Measurements from ENCODE around the gene DHRS3. TPM values are rescaled to one million over a fixed set of nuclear protein-coding genes. Genes with fewer than 3 reads are reported as not detected.

DHRS3 gene
- polyA plus RNA-seq, 1 of the 3 experiments (the other 2 are of a cell fraction): 44.8 TPM

DNA sequence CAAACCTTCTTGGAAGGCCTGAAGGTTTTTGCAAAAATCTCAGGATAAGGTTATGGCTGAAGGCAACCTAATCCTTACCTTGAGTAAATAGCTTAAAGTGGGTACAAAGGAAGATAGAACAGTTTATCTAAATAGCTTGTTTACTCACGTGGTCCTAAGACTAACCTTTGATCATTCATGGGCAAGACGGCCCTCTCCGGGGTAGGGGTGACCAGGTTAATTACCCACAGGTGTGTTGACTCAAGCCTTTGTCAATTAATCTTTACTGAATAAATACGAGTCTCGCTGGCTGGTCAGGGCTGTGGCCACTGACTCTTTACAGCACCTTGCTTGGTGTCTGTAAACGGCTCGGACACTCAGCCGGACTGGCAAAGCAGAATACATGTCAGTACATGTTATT lies 36.6 kb upstream of the DHRS3 start (continued):
- TF ChIP-seq, protein P1, sequence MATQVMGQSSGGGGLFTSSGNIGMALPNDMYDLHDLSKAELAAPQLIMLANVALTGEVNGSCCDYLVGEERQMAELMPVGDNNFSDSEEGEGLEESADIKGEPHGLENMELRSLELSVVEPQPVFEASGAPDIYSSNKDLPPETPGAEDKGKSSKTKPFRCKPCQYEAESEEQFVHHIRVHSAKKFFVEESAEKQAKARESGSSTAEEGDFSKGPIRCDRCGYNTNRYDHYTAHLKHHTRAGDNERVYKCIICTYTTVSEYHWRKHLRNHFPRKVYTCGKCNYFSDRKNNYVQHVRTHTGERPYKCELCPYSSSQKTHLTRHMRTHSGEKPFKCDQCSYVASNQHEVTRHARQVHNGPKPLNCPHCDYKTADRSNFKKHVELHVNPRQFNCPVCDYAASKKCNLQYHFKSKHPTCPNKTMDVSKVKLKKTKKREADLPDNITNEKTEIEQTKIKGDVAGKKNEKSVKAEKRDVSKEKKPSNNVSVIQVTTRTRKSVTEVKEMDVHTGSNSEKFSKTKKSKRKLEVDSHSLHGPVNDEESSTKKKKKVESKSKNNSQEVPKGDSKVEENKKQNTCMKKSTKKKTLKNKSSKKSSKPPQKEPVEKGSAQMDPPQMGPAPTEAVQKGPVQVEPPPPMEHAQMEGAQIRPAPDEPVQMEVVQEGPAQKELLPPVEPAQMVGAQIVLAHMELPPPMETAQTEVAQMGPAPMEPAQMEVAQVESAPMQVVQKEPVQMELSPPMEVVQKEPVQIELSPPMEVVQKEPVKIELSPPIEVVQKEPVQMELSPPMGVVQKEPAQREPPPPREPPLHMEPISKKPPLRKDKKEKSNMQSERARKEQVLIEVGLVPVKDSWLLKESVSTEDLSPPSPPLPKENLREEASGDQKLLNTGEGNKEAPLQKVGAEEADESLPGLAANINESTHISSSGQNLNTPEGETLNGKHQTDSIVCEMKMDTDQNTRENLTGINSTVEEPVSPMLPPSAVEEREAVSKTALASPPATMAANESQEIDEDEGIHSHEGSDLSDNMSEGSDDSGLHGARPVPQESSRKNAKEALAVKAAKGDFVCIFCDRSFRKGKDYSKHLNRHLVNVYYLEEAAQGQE (IDR thresholded peaks at IDR 0.05; ENCODE audit: low read depth, low read length): no peak

DNA sequence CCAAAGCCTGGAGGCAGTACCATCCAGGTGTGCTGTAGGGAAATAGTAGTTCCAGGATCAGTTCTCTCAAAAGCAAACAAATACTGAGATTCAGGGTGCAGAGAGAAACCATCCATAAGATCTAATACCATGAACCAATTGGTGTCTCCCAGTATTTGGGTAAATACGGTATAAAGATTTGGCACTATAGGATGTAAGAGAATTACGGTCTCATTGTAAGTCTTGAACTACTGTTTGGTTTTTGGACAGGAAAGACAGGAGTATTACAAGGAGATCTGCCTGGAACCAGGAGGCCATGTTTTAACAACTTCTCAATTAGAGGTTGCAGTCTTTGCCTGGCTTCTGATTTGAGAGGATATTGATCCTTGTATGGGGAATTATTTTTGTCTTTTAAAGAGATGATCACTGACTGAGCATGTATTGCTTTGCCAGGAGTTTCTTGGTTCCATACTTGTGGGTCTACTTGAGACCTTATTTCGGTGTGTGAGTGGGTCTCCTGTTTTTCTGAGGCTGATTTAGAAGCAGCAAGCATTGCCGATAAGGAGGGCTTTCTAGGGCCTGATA lies 36.1 kb upstream of the DHRS3 start:
- H3K9me3 ChIP-seq: no peaks in the 10 kb centered on the region
- peaks cover 0 to 5% of the 10 kb centered on the region in 2 experiments; a peak in 1 of 4 replicates for H3K4me1 ChIP-seq (ENCODE audit: control insufficient read depth in 1 of 2, insufficient read depth in 2 of 2, low read depth in 1 of 2, low read length in 1 of 2)
- no peak overlapping the region for H2AFZ ChIP-seq (ENCODE audit: low read depth)
- no peak for TF ChIP-seq TEAD4 (IDR thresholded peaks at IDR 0.05; ENCODE audit: borderline replicate concordance, insufficient read depth)
- no peak for TF ChIP-seq FOXJ3 (CRISPR knock-in tag; IDR thresholded peaks at IDR 0.05)
- TF ChIP-seq, protein P2, sequence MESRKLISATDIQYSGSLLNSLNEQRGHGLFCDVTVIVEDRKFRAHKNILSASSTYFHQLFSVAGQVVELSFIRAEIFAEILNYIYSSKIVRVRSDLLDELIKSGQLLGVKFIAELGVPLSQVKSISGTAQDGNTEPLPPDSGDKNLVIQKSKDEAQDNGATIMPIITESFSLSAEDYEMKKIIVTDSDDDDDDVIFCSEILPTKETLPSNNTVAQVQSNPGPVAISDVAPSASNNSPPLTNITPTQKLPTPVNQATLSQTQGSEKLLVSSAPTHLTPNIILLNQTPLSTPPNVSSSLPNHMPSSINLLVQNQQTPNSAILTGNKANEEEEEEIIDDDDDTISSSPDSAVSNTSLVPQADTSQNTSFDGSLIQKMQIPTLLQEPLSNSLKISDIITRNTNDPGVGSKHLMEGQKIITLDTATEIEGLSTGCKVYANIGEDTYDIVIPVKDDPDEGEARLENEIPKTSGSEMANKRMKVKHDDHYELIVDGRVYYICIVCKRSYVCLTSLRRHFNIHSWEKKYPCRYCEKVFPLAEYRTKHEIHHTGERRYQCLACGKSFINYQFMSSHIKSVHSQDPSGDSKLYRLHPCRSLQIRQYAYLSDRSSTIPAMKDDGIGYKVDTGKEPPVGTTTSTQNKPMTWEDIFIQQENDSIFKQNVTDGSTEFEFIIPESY (IDR thresholded peaks at IDR 0.05; ENCODE audit: borderline replicate concordance, low read depth): no peak
- no peak for TF ChIP-seq CHD2 (IDR thresholded peaks at IDR 0.05; ENCODE audit: low read length, partially characterized antibody)
- TF ChIP-seq RAD21 (IDR thresholded peaks at IDR 0.05; ENCODE audit: low read length): no peak
- TF ChIP-seq EZH2phosphoT487 (IDR thresholded peaks at IDR 0.05; ENCODE audit: borderline replicate concordance, low read depth): no peak
- TF ChIP-seq, protein P3, sequence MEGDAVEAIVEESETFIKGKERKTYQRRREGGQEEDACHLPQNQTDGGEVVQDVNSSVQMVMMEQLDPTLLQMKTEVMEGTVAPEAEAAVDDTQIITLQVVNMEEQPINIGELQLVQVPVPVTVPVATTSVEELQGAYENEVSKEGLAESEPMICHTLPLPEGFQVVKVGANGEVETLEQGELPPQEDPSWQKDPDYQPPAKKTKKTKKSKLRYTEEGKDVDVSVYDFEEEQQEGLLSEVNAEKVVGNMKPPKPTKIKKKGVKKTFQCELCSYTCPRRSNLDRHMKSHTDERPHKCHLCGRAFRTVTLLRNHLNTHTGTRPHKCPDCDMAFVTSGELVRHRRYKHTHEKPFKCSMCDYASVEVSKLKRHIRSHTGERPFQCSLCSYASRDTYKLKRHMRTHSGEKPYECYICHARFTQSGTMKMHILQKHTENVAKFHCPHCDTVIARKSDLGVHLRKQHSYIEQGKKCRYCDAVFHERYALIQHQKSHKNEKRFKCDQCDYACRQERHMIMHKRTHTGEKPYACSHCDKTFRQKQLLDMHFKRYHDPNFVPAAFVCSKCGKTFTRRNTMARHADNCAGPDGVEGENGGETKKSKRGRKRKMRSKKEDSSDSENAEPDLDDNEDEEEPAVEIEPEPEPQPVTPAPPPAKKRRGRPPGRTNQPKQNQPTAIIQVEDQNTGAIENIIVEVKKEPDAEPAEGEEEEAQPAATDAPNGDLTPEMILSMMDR (IDR thresholded peaks at IDR 0.05): no peak
- H3K9ac ChIP-seq: no peak overlapping the region
- no peaks in the 10 kb centered on the region for H3K79me2 ChIP-seq (ENCODE audit: insufficient read depth)
- no peak overlapping the region for H3K4me3 ChIP-seq (ENCODE audit: low read depth in 2 of 2, low read length in 1 of 2)
- H3K27ac ChIP-seq (ENCODE audit: low read depth in 2 of 2, low read length in 1 of 2): no peak overlapping the region
- H3K4me2 ChIP-seq: no peak overlapping the region
- ChIA-PET POLR2A (no interaction called here), CTCF (interaction anchor here (1.2 kb wide), 1 partner anchor 382 kb away, joined by 3 read pairs; no protein-coding TSS in a partner anchor)
- H3K36me3 ChIP-seq (replicated peaks in 1 of 2; ENCODE audit: control insufficient read depth in 1 of 2, insufficient read depth in 2 of 2, low read length in 1 of 2): no peaks in the 10 kb centered on the region
- no peak for DNase-seq
- no peaks in the 10 kb centered on the region for H3K27me3 ChIP-seq (ENCODE audit: insufficient read depth)
- H4K20me1 ChIP-seq (ENCODE audit: insufficient read depth): no peaks in the 10 kb centered on the region
- WGBS (ENCODE audit: low lambda C conversion rate): 47% methylated on average over 4 of the region's 4 CpGs
- H3F3A ChIP-seq (replicated peaks; ENCODE audit: insufficient read depth): no peaks in the 10 kb centered on the region
- no peaks in the 10 kb centered on the region for H3K9me2 ChIP-seq
